ENCODE results near the gene PACRG. TPM values are rescaled to one million over a fixed set of nuclear protein-coding genes. Genes with fewer than 3 reads are reported as not detected.

PACRG gene
- total RNA-seq, 1 donor from 2014 or later: 10.5 TPM

DNA sequence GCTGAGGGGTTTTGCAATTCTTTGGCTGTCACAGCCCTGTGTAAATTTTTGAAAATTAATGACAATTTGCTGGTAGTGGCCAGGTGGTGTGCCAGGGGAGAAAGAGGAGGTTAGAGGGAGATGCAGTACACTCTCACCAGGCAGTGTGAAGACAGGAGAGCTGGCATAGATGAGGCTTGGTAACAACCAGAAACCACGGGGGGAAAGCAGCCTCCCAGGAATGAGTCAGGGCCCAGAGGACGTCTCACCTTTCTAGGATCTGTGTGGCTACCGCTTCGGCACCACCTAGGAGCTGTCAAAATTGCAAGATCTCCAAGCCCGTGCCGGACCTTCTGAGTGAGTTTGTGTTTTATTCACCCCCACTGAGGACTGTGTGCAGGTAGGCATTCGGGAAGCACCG is 171.4 kb downstream of the PACRG start:
- H3K4me3 ChIP-seq: no peak overlapping the region
- H3K36me3 ChIP-seq: no peaks in the 10 kb centered on the region
- intact Hi-C loops (cut with micrococcal nuclease): no loop called here
- no peak overlapping the region for H3K27ac ChIP-seq (replicated peaks)
- no peak for TF ChIP-seq CTCF (IDR thresholded peaks at IDR 0.05; ENCODE audit: borderline replicate concordance)
- H3K27me3 ChIP-seq (ENCODE audit: low read depth): no peaks in the 10 kb centered on the region
- no peaks in the 10 kb centered on the region for H3K9me3 ChIP-seq (replicated peaks)
- no peak for DNase-seq
- no peaks in the 10 kb centered on the region for H3K4me1 ChIP-seq

- intact Hi-C loops (cut with micrococcal nuclease): no loop called here
These were observed 172.7 kb downstream of the PACRG start for GRCh38 chr6:162900503-162900902.

DNA sequence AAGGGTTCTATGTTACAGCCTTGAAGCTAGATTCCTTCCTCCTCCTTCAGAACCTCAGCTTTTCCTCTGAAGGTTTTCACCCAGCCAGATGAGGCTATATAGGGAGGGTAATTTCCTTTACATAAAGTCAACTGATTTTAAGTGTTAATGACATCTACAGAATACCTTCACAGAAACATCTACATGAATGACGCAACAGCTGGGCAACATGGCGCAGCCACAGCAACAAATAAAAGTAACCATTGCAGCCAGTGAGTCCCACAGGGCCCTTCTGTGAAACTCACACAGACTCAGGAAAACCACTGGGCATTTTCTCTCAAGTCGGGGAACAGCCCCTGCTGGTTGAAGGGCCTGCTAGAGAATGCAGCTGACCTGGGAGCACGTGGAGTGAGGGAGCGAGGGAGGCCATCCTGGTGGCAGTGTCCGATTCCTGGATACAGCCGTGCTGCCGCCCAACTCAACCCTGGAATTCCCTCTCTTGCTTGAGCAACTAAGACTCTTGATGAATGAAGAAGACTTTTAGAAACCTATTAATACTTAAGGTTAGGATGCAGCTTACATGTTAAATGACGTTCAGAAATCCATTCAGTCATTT is 176.4 kb downstream of the PACRG start:
- Histone ChIP-seq H3K9me3 (replicated peaks) (peaks cover 12% of the 10 kb centered on the region), H3K27ac (replicated peaks) (no peak overlapping the region), H3K4me3 (no peak overlapping the region), H3K4me1 (no peaks in the 10 kb centered on the region), H3K36me3 (no peaks in the 10 kb centered on the region), H3K27me3 (ENCODE audit: low read depth) (no peaks in the 10 kb centered on the region)
- intact Hi-C loops (cut with micrococcal nuclease): no loop called here
- DNase-seq: no peak
- no peak for TF ChIP-seq CTCF (IDR thresholded peaks at IDR 0.05; ENCODE audit: borderline replicate concordance)

More at GRCh38 chr6:162900503-162900902, 172.7 kb downstream of the PACRG start:
- Histone ChIP-seq H3K27ac (replicated peaks) (no peak overlapping the region), H3K4me1 (no peaks in the 10 kb centered on the region), H3K36me3 (no peaks in the 10 kb centered on the region), H3K9me3 (replicated peaks) (no peaks in the 10 kb centered on the region), H3K4me3 (no peak overlapping the region), H3K27me3 (ENCODE audit: low read depth) (no peaks in the 10 kb centered on the region)
- DNase-seq: no peak
- no peak for TF ChIP-seq CTCF (IDR thresholded peaks at IDR 0.05; ENCODE audit: borderline replicate concordance)

DNA sequence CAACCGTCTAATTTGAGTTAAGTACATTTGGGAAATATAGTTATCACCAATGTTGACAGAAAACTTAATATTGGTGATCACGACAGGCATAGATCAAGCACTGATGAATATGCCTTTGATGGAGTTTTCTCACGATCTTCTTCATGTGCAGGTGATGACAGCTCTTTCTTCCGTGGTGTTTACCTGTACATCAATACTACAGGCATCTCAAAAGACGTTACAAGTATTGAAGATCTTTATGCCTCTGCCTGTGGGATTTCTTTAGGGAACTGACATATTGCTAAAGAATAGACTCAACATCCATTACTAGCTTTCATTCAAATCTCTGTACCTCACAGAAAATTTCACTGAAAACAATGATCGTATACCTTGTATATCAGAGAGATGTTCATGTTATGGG is 178.7 kb downstream of the PACRG start:
- Histone ChIP-seq H3K27me3 (ENCODE audit: low read depth) (no peaks in the 10 kb centered on the region), H3K9me3 (replicated peaks) (peaks cover 12% of the 10 kb centered on the region), H3K4me3 (no peak overlapping the region), H3K4me1 (peaks cover 6% of the 10 kb centered on the region), H3K27ac (replicated peaks) (no peak overlapping the region), H3K36me3 (no peaks in the 10 kb centered on the region)
- intact Hi-C loops (cut with micrococcal nuclease): no loop called here
- TF ChIP-seq CTCF (IDR thresholded peaks at IDR 0.05; ENCODE audit: borderline replicate concordance): no peak
- DNase-seq: no peak

DNA sequence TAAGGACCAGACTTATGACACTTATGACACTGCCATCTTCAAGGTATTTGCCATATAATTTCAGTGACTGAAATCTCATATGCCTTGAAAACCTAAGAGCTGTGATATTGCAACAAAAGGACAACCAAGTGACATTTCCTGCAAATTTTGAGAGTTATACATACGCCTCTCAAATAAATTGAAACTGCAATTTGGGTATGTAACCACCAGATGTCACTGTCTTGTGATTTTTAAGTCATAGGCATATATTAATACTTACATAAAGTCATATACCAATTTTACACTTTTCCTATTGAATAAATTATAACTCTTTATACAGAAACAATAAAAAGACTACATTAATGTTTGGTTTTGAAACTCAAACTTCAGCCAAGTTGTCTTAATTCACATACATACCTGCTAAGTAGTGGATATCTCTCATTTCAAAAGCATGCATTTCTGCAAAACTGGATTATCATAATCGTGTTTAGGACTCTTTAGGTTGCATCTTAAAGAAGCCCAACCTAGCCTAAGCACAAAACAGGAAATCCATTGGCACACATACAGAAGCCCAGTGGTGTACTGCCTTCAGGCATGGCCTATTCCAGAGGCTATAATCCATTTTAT is 180.2 kb downstream of the PACRG start:
- intact Hi-C loops (cut with micrococcal nuclease): no loop called here
- Histone ChIP-seq H3K27me3 (ENCODE audit: low read depth) (no peaks in the 10 kb centered on the region), H3K36me3 (no peaks in the 10 kb centered on the region), H3K27ac (replicated peaks) (no peak overlapping the region), H3K4me1 (peaks cover 6% of the 10 kb centered on the region), H3K9me3 (replicated peaks) (peaks cover 12% of the 10 kb centered on the region), H3K4me3 (no peak overlapping the region)
- DNase-seq: no peak
- peak; percentile 49 for TF ChIP-seq CTCF (IDR thresholded peaks at IDR 0.05; ENCODE audit: borderline replicate concordance)
